Right ventricle myocardium superior (tissue), 1 donor: Measurements from ENCODE around the gene RGS7BP. TPM values are rescaled to one million over a fixed set of nuclear protein-coding genes. Genes with fewer than 3 reads are reported as not detected.

Source experiments
- ATAC-seq: fragments of 200-7000 bp; cut with Tn5 transposase; one replicate; pipeline ENCODE4 v1.9.1; 2020; ENCODE audit warnings: mild to moderate bottlenecking; ENCODE audit not compliant: poor library complexity
- DNase-seq: peaks from one replicate; pipeline ENCODE4 v3.0.0-alpha.2; 2020
- intact Hi-C: fragments of 100-400 bp; cut with DNase I; formaldehyde crosslinking; loops from one replicate; pipeline ENCODE4 v1.11.2; 2022
- total RNA-seq: library from RNA; stranded (reverse); fragmentation: NEBNext Ultra II Directional; extraction: Animal tissue kit (Norgen Biotek cat#: 25700); gene quantifications from one replicate; pipeline ENCODE4 v1.2.1, GENCODE V29; 2021
- donor health status: DM: no; HTN: yes; CAD: no; lungs with severe emphysema.

Gene RGS7BP
- total RNA-seq, 1 donor from 2014 or later: 5.4 TPM

- DNase-seq (no peak), ATAC-seq (peak; percentile 80)
- intact Hi-C loops: loop anchor here (2.0 to 5.0 kb wide), 2 partner anchors 380 to 464 kb away; no protein-coding TSS in a partner anchor
Observed at GRCh38 chr5:64612344-64612961, 106.6 kb downstream of the RGS7BP start.

DNA sequence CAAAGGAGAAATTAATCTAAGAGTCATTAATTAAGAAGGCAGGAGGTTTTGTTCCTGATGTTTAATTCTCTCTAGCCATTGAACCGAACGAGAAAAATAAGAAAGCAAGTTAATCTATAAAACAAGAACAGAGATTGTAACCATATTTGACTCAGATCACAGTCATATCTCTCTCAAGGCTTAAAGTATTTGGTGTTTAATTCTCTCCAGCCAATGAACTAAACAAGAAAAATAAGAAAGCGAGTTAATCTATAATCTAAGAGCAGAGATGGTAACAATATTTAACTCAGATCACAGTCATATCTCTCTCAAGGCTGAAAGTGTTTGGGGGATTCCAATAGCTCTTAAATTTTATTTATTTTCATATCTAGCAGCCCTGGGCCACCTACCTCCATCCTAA is 110.1 kb downstream of the RGS7BP start:
- intact Hi-C loops: no loop called here
- ATAC-seq (no peak), DNase-seq (no peak)

DNA sequence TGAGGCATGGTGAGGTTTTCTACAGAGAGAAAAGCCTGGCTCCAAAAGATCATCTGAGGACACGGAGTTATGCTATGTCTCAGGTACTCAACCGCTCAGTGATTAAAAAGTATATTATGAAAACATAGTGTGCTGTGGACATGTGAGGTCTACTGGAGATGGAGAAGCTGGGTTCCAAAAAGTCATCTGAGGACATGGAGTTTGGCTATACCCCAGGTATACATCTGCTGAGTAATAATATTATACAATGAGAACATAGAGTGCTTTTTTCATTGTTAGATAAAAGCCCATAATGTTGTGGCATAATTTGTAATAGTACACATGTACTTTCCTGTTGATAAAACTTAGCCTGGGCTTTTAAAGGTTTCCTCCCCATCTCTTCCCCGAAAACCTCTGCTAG is 113.8 kb downstream of the RGS7BP start:
- DNase-seq (no peak), ATAC-seq (peak; percentile 74)
- intact Hi-C loops: no loop called here

- no peak for DNase-seq
- no peak for ATAC-seq
- intact Hi-C loops: no loop called here
Observed at GRCh38 chr5:64622991-64623390, 117.2 kb downstream of the RGS7BP start.

DNA sequence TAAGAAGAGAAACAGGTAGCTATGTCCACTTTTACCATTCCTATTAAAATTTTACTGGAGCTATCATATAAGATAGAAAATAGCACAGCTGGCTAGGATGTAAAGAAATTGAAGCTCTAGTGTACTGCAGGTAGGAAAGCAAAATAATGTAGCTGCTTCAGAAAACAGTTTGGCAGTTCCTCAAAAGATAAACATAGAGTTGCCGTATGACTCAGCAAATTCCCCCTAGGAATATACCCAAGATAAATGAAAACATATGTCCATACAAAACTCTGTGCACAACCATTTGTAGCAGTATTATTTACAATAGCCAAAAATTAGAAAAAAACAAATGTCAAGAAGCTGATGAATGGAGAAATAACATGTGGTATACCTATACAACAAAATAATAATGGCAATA is 119.9 kb downstream of the RGS7BP start:
- no peak for ATAC-seq
- intact Hi-C loops: no loop called here
- no peak for DNase-seq

DNA sequence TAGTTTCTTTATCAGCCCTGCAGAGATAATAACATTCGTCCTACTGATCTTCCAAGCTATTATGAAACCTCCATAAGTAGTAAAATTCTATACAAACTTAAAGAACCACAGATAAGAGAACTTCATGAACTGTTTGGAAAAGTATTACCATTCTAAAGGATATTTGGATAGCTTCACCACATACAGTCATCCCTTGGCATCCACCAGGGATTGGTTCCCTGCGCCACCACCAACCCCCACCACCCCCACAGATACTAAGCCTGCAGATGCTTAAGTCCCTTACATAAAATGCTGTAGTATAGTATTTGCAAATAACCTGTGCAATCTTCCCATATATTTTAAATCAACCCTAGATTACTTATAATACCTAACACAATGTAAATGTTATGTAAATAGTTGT is 123.1 kb downstream of the RGS7BP start:
- ATAC-seq (no peak), DNase-seq (no peak)
- intact Hi-C loops: no loop called here

DNA sequence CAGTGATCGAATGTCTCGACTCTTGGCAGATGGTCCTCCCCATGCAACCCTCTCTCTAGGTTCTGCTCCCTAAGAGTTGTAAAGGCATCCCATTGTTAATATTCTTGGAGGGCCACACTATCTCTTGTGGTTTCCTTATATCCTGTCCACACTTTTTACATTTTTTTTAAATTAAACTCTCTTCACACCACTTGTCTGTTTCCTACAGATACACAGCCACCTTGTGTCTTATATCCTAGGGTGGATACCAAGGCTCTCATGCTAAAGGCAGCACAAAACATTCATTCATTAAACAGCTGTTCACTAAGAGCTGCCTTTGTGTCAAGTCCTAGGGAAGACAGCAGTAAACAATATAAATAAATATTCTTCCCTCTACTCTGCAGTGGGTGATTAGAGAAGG is 124.0 kb downstream of the RGS7BP start:
- intact Hi-C loops: no loop called here
- no peak for DNase-seq
- no peak for ATAC-seq

DNA sequence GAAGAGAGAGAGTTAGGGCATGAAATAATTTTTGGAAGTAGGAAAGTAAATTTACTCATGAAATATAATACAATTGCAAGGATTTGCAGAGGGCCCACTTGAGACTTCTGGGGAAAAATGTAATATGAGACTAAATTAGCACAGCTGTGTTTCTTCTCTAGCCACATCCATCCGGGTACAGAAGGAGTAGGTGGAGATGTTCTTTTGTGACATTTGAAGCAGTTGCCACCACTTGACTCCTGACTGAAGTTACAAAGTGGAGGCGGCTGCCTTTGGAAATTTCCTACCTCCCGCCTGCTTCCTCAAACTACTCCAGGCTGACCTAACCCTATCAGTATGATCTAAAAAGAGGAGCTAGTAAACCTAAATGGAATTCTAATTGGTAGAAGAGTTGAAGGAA is 126.4 kb downstream of the RGS7BP start:
- DNase-seq: no peak
- ATAC-seq: no peak
- intact Hi-C loops: no loop called here

- ATAC-seq (no peak), DNase-seq (no peak)
- intact Hi-C loops: loop anchor here (5.0 kb wide), 1 partner anchor 152 kb away; no protein-coding TSS in a partner anchor
Observed at GRCh38 chr5:64634997-64635686, 129.3 kb downstream of the RGS7BP start.

DNA sequence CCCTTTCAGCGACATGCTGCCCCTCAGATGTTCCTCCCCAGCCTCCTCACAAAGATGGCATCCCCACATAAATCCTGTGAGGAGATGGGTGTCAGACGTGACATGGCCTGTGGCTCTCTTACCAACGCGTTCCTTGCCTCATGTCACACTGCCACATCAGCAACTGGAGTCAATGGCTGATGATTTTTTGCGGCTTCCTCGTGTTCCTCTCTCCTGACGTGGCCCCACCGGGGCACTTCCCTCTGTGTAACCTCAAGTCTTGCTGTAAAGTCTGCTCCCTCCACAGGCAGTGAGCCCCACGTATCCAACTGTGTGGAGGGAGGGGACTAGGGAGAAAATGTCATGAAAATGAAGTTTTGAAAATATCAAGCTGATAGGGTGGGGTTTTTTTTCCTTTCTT is 131.3 kb downstream of the RGS7BP start:
- intact Hi-C loops: loop anchor here (5.0 kb wide), 1 partner anchor 150 kb away; no protein-coding TSS in a partner anchor
- DNase-seq: no peak
- no peak for ATAC-seq

DNA sequence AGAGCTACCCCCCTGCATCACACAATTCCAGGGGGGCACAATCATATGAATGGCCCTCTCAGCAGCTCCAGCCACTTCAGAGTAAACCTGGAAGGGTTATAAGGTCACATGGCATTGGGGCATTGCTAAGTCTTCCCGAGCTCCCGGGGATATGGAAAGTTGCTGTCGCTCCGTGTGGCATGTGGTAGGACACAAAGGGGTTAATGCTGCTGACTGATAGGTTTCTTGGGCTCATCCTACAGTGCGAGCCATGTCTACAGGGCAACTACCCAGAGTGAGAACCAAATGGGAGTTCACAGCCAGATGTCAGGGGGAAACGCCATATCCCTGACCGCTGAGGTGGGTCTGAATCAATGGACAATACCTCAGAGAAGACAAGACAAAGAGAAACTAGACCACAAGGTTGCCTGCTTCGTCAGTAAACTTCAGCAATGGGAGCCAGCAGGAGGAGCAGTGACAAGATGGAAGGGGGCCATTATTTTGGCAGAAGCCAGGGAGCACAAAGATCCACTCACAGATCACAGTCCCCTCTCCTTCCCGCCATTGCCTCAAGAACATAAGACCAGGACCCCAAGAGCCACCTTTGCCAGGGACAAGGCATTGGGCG is 132.1 kb downstream of the RGS7BP start:
- no peak for ATAC-seq

DNA sequence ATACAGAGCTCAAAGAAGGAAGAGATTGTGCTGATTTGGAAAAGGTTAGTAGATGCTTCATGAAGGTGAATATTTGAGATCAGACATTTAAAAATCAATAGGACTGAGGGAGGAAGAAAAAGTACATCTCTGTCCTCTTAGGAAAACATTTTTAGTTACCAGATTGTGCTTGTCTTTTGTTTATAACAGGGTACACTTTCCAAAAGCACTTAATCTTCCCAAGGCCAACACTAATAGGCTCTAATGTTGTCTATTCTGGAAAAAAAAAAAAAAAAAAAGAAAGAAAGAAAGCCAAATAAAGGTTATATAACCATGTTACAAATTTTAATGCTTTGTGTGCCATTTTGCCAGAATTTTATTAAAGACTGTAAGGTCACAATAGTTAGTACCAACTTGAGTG is 139.0 kb downstream of the RGS7BP start:
- intact Hi-C loops: no loop called here

More for the DNA sequence above, 132.1 kb downstream of the RGS7BP start:
- DNase-seq: no peak
- intact Hi-C loops: loop anchor here (5.0 kb wide), 1 partner anchor 149 kb away; no protein-coding TSS in a partner anchor

GRCh38 chr5:64646169-64646568 is 140.4 kb downstream of the RGS7BP start:
- DNase-seq (no peak), ATAC-seq (no peak)
- intact Hi-C loops: no loop called here

More for the DNA sequence above, 139.0 kb downstream of the RGS7BP start:
- ATAC-seq: no peak
- DNase-seq: no peak

DNA sequence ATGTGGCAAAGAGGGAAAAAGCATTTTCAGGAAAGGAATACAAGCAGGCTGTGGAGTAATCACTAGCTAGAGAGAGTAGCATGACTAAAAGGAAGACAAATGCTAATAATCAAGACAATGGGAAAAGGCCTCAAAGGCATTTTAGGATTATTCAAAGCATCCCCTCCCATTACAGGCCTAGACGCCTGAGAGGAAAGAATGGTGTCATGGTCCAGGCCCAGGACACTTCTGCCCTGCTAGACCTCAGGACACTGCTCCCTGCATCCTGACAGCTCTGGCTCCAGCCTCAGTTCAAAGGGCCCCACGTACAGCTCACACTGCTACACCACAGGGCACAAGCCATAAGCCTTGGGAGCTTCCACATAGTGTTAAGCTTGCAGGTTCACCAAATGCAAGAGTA is 143.7 kb downstream of the RGS7BP start:
- ATAC-seq: no peak
- intact Hi-C loops: no loop called here
- DNase-seq: no peak

GRCh38 chr5:64653766-64654560 is 148.1 kb downstream of the RGS7BP start:
- no peak for ATAC-seq
- intact Hi-C loops: no loop called here
- no peak for DNase-seq

DNA sequence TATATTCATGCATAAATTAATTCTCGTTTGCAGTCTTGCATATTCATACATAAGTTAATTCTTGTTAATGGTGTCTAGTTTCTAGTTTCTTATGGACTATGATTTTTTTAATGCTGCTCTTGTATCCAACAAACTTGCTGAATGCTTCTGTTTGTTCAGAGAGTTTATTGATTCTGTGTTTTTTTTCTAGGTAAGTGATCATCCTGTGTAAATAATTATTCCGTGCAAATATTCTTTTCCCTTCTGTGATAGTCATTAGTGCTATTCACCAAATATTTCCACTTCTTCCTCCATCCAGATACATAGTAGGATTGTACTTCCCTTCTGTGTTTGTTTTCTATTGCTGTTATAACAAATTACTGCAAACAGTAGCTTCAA is 148.7 kb downstream of the RGS7BP start:
- ATAC-seq (no peak), DNase-seq (no peak)
- intact Hi-C loops: no loop called here

DNA sequence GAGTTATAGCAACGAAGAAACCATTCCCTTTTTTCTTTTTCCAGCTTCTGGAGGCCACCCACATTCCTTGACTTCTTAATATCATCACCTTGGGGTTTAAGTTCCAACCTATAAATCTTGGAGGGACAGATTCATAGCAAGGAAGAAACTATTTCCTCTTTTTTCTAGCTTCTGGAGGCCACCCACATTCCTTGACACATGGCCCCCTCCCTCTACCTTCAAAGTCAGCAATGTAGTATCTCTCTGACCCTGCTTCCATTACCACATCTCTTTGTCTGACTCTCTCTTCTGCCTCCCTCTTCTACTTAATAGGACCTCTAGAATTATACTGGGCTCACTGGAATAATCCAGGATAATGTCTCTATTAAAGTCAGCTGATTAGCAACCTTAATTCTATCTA is 149.8 kb downstream of the RGS7BP start:
- DNase-seq (no peak), ATAC-seq (no peak)
- intact Hi-C loops: no loop called here

- intact Hi-C loops: no loop called here
- ATAC-seq (no peak), DNase-seq (no peak)
Observed at GRCh38 chr5:64659289-64659688, 153.5 kb downstream of the RGS7BP start.
